Bronchial epithelial cell (primary cell): ENCODE measurements around the gene RHD. TPM values are rescaled to one million over a fixed set of nuclear protein-coding genes. Genes with fewer than 3 reads are reported as not detected.
"Not testable (repeated sequence)": the region's sequence is repeated elsewhere in the genome, so short reads cannot be mapped to it uniquely, and the experiment has no call there.

Source experiments
- DNase-seq: peaks from one replicate; pipeline ENCODE4 v3.0.0-alpha.2; 2010; ENCODE audit warnings: low read depth
- FAIRE-seq: peaks from 2 replicates; lab custom pipeline; 2011; peaks lifted over from hg19 to GRCh38; lab: Jason Lieb, UNC
- H3K27me3 ChIP-seq: 2 replicates; pipeline ENCODE4 v1.5.1; 2011; ENCODE audit warnings: low read length; ENCODE audit not compliant: control insufficient read depth, insufficient read depth
- H3K36me3 ChIP-seq: 2 replicates; pipeline ENCODE4 v1.5.1; 2011; ENCODE audit warnings: low read length; ENCODE audit not compliant: control insufficient read depth, insufficient read depth
- H3K4me3 ChIP-seq: 2 replicates; pipeline ENCODE4 v1.5.1; 2011; ENCODE audit warnings: mild to moderate bottlenecking, low read depth, low read length, control low read depth
- total RNA-seq: library from RNA; depleted of rRNA; stranded (reverse); fragments of >200 nt; gene quantifications from 2 replicates; pipeline ENCODE4 v1.2.1, GENCODE V29; 2014

RHD gene
- total RNA-seq, 1 donor from 2014 or later: not detected

DNA sequence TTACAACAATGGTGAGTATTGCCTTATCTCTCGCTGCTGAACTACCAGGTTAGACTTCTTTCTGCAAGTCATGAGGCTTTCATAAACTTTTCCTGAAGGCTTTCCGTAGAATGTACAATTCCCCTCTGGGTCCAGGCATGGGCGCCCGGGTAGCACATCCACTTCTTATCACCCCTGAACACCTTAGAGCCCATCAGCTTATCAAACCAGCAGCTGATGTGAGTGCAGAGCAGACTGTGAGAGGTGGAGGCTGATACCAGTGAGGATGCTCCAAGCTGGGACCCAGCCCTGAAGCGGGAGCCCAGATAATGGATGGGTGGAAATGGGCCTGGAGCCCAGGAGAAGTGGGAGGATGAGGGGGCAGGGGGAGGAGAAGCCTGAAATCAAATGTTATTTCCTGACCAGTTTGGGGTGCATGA is 7.4 kb downstream of the RHD start:
- not testable (repeated sequence) for H3K4me3 ChIP-seq, H3K27me3 ChIP-seq, FAIRE-seq, H3K36me3 ChIP-seq, DNase-seq

DNA sequence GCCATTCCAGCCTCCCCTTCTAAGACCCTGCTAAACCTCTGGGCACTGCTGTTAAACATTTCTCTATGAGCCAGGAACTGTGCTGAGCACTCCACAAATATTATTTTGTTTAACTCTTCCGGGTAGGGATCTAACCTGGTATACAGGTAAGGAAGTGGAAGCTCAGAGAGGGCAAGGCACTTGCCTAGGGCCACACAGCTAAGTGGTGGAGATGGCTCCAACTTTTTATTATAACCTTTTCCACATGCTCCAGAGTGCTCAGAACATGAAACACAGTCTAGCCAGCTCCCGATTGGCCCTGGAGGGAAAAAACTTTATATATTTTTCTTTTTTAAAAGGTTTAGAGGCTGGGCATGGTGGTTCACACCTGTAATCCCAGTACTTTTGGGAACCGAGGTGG is 13.6 kb downstream of the RHD start:
- DNase-seq, FAIRE-seq, H3K4me3 ChIP-seq, H3K27me3 ChIP-seq, H3K36me3 ChIP-seq: not testable (repeated sequence)

DNA sequence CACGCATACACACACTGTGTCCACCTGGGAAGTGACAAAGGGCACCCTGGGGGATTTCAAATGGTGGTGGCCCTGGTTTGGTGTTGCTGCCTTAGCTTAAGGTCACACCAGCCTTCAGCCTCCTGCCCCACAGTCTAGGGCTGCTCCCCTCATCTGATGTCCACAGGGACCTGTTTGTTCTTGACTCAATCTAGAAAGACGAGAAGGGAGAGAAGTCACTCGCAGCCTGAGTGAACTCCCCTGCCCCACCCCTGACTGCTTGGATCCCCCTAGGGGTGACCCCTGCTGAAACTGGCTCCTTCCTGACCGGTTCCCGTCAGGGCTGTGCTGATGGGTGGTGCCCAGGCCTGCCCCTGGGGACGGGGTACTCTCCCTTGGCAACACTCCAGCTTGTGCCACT is 14.9 kb downstream of the RHD start:
- H3K4me3 ChIP-seq: not testable (repeated sequence)

DNA sequence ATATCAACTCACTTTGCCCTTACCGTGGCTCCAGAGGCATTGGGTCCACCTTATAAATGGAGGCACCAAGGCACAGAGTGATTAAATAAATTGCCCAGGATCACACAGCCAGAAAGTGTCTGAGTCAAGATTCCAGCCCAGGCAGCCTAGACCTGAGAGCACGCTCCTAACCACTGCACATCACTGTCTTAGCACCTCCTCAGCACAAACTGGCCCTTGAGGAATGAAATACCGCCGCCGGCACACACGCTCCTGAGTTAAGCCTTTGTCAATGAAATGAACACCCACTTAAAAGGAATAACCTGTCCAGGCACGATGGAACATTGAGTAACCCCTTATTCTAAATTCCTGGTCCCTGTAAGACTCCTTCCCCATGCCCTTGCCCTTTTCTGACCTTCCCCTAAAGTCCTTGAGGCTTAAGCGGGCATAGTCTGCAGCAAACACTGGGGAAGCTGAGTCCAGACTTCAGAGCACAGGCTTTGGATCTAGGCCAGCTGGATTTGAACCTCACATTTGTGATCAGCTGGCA is 16.3 kb downstream of the RHD start:
- FAIRE-seq (peak; percentile 47), DNase-seq (peak; percentile 0)
- H3K27me3 ChIP-seq, H3K4me3 ChIP-seq, H3K36me3 ChIP-seq: not testable (repeated sequence)

More for the DNA sequence above, 14.9 kb downstream of the RHD start:
- not testable (repeated sequence) for H3K27me3 ChIP-seq, H3K36me3 ChIP-seq, FAIRE-seq, DNase-seq

DNA sequence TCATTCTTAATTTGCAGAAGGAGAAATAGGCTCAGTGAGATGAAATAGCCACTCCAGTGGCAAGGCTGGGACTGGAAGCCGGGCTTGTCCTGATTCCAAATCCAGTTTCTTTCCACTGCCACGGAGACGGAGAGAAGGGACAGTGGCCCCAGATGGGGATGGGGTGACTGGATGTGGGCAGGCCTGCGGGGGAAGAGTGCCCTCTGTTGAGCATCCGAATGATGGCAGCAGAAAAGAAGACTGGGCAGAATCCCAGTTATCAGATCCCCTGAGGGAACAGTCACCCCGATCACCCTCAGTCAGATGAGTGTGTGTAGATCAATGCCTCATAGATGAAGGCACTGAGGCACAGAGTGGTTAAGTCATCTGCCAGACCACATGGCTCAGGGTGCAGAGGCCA is 17.7 kb downstream of the RHD start:
- not testable (repeated sequence) for H3K36me3 ChIP-seq, DNase-seq, H3K27me3 ChIP-seq, H3K4me3 ChIP-seq, FAIRE-seq

DNA sequence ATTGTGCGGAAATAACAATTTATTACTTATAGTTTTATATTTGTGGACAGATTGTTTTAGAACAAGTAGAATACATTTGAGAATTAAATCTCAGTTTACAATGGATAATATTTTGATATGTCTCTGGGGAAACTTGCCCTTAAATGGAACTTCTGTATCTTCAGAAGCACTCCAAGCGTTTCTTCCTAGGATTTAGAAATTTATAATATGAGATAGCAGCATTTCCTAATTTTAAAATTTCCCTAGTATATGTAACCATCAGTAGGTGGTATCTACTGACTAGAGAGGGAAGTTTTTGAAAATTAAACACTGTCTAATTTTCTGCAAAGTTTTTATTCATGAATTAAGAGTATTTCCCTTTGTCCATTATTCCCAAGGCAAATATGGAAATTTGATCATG is 21.1 kb downstream of the RHD start:
- DNase-seq, FAIRE-seq, H3K4me3 ChIP-seq, H3K36me3 ChIP-seq, H3K27me3 ChIP-seq: not testable (repeated sequence)

DNA sequence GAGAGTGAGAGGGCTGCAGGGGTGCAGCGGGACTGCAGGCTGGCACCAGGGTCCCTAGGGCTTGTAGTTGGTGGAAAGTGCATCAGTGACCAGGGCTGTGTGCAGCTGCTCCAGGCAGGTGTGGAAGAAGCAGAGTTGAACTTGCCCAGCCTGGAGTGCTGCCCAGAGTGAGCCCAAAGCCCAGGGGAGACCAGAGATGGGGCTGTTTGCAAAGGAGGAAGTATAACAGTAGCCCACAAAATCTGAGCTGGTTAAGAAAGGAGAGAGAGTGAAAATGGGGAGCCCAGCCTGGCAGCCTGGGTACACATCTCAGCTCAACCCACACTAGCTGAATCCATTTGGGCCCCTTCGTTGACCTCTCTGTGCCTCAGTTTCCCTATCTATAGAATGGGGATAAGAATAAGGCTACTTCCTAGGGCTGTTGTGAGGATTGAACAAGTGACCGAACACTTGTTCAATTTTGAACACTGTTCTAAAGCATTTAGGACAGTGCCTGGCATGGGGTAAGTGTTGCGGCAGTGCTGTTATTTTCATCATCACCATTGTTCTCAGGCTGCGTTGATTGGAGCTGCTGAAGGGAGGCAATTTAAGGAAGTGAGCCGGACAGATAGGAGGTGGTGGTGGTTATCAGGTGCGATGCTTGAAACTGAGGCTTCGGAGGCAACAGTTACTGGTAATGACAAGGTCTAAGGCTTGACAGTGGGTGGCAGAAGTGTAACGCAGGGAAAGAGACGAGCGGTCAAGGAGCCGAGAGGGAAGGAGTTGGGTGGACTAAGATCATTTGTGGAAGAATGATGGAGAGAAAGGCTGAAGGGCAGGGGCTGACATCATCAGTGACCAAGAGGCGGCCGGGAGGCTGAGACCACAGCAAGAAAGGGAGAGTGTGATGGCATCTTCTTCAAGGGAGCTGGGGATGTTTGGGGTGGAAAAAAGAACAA is 22.8 kb downstream of the RHD start:
- FAIRE-seq: peak; percentile 98
- not testable (repeated sequence) for H3K4me3 ChIP-seq, H3K27me3 ChIP-seq, H3K36me3 ChIP-seq, DNase-seq

DNA sequence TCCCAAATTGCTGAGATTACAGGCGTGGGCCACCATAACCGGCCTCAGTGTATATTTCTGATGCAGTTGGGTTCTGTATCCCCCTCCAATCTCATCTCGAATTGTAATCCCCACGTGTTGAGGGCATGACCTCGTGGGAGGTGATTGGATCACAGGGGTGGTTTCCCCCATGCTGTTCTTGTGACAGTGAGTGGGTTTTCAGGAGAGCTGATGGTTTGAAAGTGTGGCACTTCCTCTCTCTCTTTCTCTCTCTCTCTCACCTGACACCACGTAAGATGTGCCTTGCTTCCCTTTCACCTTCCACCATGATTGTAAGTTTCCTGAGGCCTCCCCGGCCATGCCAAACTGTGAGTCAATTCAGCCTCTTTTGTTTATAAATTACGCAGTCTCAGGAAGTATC is 24.2 kb downstream of the RHD start:
- not testable (repeated sequence) for H3K36me3 ChIP-seq, FAIRE-seq, DNase-seq, H3K27me3 ChIP-seq, H3K4me3 ChIP-seq

DNA sequence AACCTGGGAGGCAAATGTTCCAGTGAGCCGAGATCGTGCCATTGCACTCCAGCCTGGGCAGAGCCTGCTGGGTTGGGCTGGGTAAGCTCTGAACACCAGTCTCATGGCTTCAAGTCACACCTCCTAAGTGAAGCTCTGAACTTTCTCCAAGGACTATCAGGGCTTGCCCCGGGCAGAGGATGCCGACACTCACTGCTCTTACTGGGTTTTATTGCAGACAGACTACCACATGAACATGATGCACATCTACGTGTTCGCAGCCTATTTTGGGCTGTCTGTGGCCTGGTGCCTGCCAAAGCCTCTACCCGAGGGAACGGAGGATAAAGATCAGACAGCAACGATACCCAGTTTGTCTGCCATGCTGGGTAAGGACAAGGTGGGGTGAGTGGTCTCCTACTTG is 28.4 kb downstream of the RHD start:
- not testable (repeated sequence) for FAIRE-seq, H3K36me3 ChIP-seq, H3K27me3 ChIP-seq, H3K4me3 ChIP-seq, DNase-seq

DNA sequence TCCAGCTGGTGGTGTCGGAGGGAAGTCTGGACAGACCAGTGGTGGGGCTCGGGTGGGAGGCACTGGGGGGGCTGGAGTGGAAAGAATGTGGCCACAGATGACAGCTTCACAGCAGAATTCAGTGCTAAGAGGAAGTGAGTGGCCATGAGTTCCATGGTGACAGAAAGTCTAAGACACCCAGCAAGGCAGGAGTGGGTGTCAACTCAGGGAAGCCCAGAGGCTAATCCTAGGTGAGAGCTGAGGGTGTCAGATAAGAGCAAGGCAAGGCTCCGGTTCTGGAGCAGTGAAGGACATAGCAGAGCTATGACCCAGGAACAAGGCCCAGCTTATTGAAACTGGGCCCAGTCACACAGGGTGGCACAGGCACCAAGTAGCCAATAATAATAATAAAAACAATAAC is 30.0 kb downstream of the RHD start:
- H3K36me3 ChIP-seq, H3K4me3 ChIP-seq, H3K27me3 ChIP-seq, FAIRE-seq, DNase-seq: not testable (repeated sequence)

DNA sequence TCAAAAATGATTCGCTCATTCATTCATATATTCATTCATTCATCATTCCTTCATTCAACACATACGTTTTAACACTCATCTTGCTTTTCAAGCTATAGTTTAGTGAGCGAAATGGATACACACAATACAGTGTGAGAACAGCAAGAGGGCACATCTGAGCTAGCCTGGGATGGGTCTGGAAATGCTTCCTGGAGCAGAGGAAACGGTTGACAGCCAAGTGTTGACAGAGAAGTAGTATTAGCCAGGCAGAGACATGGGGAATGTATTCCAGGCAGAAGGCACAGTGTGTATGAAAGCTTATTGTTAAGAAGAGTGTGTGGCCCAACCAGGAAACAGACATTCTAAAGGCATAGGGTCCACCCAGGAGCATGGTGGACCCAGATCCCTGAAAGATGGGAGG is 32.6 kb downstream of the RHD start:
- not testable (repeated sequence) for H3K4me3 ChIP-seq, H3K27me3 ChIP-seq, DNase-seq, H3K36me3 ChIP-seq, FAIRE-seq

DNA sequence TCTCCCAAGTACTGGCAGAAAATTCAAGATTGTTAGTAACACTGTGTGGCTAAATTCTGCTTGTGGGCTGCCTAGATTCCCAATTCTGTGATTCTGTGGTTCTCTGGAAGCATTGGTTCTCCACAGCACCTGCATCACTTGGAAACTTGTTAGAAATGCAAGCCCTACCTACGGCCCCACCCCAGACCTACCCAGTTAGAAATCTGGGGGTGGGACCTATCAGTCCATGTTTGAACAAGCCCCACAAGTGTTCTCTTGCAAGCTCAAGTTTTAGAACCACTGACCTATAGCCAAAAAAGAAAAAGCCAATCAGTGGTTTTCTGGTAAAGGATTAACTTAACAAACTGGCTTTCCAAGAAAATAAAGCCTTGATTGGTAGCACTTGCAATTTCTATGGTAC is 35.9 kb downstream of the RHD start:
- DNase-seq, H3K27me3 ChIP-seq, H3K36me3 ChIP-seq, FAIRE-seq, H3K4me3 ChIP-seq: not testable (repeated sequence)

DNA sequence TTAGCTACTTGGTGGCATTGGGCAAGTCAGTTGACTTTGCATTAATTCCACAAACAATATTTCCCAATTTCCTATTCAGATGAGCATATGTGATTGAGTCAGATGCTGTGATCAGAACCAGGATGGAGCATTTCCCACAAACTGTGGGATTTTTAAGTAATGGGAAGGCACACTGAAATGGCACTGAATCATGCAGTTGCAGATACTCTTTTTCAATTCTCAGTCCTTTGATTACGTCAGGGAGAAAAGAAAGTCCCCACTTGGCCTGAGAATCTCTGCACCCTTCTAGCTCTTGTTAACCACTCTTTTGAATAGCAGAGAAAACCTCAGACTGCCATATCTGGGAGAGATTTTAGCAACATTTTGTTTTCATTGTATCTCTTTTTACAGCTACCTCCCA is 36.8 kb downstream of the RHD start:
- not testable (repeated sequence) for H3K4me3 ChIP-seq, H3K36me3 ChIP-seq, H3K27me3 ChIP-seq, FAIRE-seq, DNase-seq

DNA sequence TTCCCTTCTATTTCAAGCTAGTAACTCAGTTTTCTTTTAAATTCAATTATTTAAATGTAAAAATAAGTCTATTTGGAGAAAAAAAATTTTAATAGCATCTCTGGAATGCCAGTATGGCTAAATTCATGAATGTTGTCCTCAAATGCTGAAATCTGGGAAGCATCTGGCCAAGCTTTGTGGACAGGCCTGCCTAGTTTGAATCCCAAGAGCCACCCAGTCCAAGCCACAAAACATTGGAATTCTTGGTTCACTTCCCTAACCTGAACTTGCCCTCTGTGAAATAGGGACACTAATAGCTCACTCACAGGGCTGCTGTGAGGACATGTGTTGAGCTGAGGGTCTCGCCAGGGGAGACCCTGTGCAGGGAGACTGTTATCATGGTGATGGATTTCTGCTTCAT is 37.2 kb downstream of the RHD start:
- H3K27me3 ChIP-seq, H3K36me3 ChIP-seq, FAIRE-seq, H3K4me3 ChIP-seq, DNase-seq: not testable (repeated sequence)
